Keratinocyte (primary cell): ENCODE measurements around the gene ETF1.

Source experiments
- CTCF ChIP-seq, 3 experiments: IDR thresholded peaks in 1 of 3; conservative IDR thresholded peaks in 1 of 3; optimal IDR thresholded peaks in 1 of 3; 2 replicates in 2 of 3; 3 replicates in 1 of 3; pipeline versions ENCODE3 to v1.5.1; 2011; ENCODE audit warnings: low read length in 3 of 3, mild to moderate bottlenecking in 3 of 3, moderate library complexity in 2 of 3, control low read depth in 1 of 3, inconsistent platforms in 1 of 3; ENCODE audit not compliant: insufficient read depth in 2 of 3; ENCODE audit errors: extremely low read depth in 1 of 3
- EZH2 ChIP-seq: IDR thresholded peaks from one replicate; pipeline ENCODE4 v1.6.1; 2012; ENCODE audit warnings: inconsistent platforms, mild to moderate bottlenecking, low read length, moderate library complexity

- TF ChIP-seq CTCF (optimal IDR thresholded peaks at IDR 0.05 in 1 of 3, IDR thresholded peaks at IDR 0.05 in 1 of 3, conservative IDR thresholded peaks at IDR 0.05 in 1 of 3; ENCODE audit: extremely low read depth in 1 of 3, insufficient read depth in 2 of 3, low read length in 3 of 3) (no peak), EZH2 (no peak)
Observed at GRCh38 chr5:138466900-138467710, 75.9 kb downstream of the ETF1 start.
